ENCODE measurements around the gene F2RL3. TPM values are rescaled to one million over a fixed set of nuclear protein-coding genes. Genes with fewer than 3 reads are reported as not detected.

The F2RL3 gene
- total and polyA plus RNA-seq, 9 of the 15 experiments (the other 6 are each of a cell fraction or from before 2014, with no cell fraction given): 1.4 to 27.6 (median 11.9) TPM

DNA sequence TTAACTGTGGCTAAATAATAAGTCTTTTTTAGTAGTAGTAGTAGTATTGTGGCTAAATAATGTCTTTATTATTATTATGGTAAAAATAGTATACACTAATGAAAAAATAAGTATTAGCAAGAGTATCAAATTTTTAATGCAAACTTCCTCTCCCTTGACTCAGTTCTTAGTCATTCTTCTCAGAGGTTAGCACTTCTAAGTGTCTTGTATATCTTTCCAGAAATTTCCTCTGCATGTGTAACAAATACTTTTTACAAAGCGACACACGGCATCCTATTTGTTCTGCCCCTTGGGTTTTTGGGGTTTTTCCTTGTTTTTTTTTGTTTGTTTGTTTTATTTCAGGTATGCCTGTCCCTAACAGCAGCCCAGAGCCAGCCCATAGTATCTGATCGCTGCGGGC, 38.7 kb upstream of the F2RL3 start:
- intact Hi-C loops (cut with micrococcal nuclease): no loop called here
- CTCF ChIA-PET (ENCODE audit: low intra/inter-chr PET ratio): no interaction called here
- DNase-seq (ENCODE audit: extremely low read depth in 1 of 4, low spot score in 3 of 4) (no peak), FAIRE-seq (no peak), ATAC-seq (no peak)
- Histone ChIP-seq H3K27ac (ENCODE audit: extremely low read depth, low read depth, low read length) (no peak overlapping the region), H3K79me2 (ENCODE audit: control insufficient read depth, insufficient read depth, low read length) (no peaks in the 10 kb centered on the region), H3K4me2 (ENCODE audit: insufficient read depth, low read length) (no peak overlapping the region), H4K20me1 (replicated peaks; ENCODE audit: control insufficient read depth, insufficient read depth, low read length) (no peaks in the 10 kb centered on the region), H3K27me3 (ENCODE audit: control insufficient read depth in 2 of 2, insufficient read depth in 2 of 2, low read length in 2 of 2) (no peaks in the 10 kb centered on the region), H3K9ac (ENCODE audit: insufficient read depth in 1 of 2, low read depth in 2 of 2, low read length in 2 of 2) (no peak overlapping the region), H3K4me3 (no peak overlapping the region), H3K4me1 (replicated peaks in 1 of 2; ENCODE audit: control insufficient read depth in 2 of 2, insufficient read depth in 2 of 2, low read length in 2 of 2) (peaks cover 0 to 6% of the 10 kb centered on the region in 2 experiments; a peak in 1 of 5 replicates), H3K9me3 (replicated peaks; ENCODE audit: control insufficient read depth, insufficient read depth, low read depth, low read length) (no peaks in the 10 kb centered on the region), H3K36me3 (ENCODE audit: control insufficient read depth, insufficient read depth, low read length) (peaks cover 96% of the 10 kb centered on the region), H2AFZ (ENCODE audit: low read depth, low read length) (no peak overlapping the region), H3K9me1 (ENCODE audit: control insufficient read depth, insufficient read depth, low read length) (peaks cover 7% of the 10 kb centered on the region)
- no TSS peak for BruUV-seq (replicated peaks)
- TF ChIP-seq, protein P1, sequence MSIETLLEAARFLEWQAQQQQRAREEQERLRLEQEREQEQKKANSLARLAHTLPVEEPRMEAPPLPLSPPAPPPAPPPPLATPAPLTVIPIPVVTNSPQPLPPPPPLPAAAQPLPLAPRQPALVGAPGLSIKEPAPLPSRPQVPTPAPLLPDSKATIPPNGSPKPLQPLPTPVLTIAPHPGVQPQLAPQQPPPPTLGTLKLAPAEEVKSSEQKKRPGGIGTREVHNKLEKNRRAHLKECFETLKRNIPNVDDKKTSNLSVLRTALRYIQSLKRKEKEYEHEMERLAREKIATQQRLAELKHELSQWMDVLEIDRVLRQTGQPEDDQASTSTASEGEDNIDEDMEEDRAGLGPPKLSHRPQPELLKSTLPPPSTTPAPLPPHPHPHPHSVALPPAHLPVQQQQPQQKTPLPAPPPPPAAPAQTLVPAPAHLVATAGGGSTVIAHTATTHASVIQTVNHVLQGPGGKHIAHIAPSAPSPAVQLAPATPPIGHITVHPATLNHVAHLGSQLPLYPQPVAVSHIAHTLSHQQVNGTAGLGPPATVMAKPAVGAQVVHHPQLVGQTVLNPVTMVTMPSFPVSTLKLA (conservative IDR thresholded peaks at IDR 0.05): no peak
- no peak for TF ChIP-seq PRPF4 (IDR thresholded peaks at IDR 0.05; ENCODE audit: insufficient read depth, low read depth, low read length, poor library complexity, severe bottlenecking)
- no peak for TF ChIP-seq KLF16 (IDR thresholded peaks at IDR 0.05)
- no peak for TF ChIP-seq PRDM10 (IDR thresholded peaks at IDR 0.05; ENCODE audit: partially characterized antibody)
- TF ChIP-seq, protein P2, sequence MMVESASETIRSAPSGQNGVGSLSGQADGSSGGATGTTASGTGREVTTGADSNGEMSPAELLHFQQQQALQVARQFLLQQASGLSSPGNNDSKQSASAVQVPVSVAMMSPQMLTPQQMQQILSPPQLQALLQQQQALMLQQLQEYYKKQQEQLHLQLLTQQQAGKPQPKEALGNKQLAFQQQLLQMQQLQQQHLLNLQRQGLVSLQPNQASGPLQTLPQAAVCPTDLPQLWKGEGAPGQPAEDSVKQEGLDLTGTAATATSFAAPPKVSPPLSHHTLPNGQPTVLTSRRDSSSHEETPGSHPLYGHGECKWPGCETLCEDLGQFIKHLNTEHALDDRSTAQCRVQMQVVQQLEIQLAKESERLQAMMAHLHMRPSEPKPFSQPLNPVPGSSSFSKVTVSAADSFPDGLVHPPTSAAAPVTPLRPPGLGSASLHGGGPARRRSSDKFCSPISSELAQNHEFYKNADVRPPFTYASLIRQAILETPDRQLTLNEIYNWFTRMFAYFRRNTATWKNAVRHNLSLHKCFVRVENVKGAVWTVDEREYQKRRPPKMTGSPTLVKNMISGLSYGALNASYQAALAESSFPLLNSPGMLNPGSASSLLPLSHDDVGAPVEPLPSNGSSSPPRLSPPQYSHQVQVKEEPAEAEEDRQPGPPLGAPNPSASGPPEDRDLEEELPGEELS (CRISPR knock-in tag; IDR thresholded peaks at IDR 0.05; ENCODE audit: borderline replicate concordance): no peak
- TF ChIP-seq MAFG (tag; conservative IDR thresholded peaks at IDR 0.05): no peak
- TF ChIP-seq, protein P3, sequence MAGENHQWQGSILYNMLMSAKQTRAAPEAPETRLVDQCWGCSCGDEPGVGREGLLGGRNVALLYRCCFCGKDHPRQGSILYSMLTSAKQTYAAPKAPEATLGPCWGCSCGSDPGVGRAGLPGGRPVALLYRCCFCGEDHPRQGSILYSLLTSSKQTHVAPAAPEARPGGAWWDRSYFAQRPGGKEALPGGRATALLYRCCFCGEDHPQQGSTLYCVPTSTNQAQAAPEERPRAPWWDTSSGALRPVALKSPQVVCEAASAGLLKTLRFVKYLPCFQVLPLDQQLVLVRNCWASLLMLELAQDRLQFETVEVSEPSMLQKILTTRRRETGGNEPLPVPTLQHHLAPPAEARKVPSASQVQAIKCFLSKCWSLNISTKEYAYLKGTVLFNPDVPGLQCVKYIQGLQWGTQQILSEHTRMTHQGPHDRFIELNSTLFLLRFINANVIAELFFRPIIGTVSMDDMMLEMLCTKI (IDR thresholded peaks at IDR 0.05; ENCODE audit: partially characterized antibody): no peak
- no peak for TF ChIP-seq THRB (CRISPR knock-in tag; conservative IDR thresholded peaks at IDR 0.05)
- no peak for TF ChIP-seq NFIC (IDR thresholded peaks at IDR 0.05)
- no peak for TF ChIP-seq CTBP1 (IDR thresholded peaks at IDR 0.05; ENCODE audit: borderline replicate concordance)
- in situ Hi-C loops (cut with MboI): no loop called here
- 98% methylated on average over 4 of the region's 4 CpGs for WGBS (ENCODE audit: insufficient coverage, low coverage, missing lambda C conversion rate)
- POLR2A ChIA-PET: interaction anchor here (1.2 kb wide), 2 partner anchors 11 to 37 kb away, joined by 4 to 5 read pairs; no protein-coding TSS in a partner anchor
